LoVo (cell line): ENCODE data around the gene TMEM259.

Experiments
- DNase-seq: peaks from one replicate; pipeline ENCODE4 v3.0.0-alpha.2; 2016; ENCODE audit warnings: low spot score

Gene TMEM259

DNA sequence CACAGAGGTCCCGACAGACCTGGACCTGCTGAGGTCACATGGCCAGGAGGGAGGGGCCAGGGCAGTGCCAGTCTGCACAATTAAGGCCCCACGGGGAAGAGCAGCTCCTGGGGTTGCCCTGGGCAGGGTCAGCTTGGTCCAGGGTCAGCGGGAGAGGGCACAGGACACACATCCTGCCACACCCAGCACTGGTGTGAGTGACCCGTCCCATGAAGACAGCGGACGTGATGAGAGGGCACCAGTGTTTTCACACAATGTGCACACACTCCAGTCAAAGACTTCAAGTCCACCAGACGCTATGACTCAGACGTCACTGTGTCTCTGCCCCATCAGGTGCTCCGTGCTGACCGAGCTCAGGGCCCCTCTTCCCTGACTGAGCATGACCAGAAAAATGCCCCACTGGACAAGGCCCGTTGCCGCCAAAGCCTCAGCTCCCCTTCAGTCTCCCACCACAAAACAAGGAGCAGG, 4.2 kb downstream of the TMEM259 start:
- DNase-seq, result no peak

DNA sequence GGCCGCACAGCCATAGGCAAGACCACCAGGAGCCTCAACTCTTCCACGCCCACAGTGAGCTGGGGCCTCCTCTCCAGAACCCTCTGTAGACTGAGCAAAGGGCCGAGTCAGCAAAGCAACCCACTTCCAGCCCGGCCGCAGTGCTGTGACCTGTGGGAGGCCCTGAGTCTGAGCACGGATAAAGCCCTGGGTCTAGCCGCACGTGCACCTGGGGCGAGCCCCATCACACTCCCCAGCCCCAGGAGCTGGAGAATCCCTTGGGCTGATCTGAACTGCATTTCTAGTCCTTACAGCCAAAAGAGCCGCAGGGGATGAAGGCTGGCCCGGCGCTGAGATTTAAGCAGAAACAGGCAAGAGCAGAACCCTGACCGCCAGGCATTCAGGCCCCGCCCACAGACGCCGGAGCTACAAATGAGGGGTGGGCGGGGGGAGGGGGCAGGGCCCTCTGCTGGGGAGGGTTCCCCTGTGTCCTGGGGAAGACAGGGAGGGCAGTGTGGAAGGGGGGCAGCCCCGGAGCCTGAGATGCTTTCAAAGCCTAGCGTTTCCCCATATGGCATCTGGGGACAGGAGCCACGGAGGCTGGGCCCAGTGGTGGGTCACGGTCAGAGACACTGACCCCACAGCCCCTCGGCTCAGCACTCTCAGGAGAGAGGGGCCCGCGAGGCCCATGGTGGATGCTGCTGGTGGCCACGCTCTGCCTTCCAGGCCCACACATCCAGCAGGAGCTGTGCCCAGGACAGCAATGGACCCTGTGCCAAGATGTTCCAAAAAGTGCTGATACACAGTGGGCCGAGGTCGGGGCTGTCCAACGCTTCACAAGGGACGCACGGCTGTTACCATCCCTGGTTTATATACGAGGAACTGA, 4.9 kb downstream of the TMEM259 start:
- no peak for DNase-seq

DNA sequence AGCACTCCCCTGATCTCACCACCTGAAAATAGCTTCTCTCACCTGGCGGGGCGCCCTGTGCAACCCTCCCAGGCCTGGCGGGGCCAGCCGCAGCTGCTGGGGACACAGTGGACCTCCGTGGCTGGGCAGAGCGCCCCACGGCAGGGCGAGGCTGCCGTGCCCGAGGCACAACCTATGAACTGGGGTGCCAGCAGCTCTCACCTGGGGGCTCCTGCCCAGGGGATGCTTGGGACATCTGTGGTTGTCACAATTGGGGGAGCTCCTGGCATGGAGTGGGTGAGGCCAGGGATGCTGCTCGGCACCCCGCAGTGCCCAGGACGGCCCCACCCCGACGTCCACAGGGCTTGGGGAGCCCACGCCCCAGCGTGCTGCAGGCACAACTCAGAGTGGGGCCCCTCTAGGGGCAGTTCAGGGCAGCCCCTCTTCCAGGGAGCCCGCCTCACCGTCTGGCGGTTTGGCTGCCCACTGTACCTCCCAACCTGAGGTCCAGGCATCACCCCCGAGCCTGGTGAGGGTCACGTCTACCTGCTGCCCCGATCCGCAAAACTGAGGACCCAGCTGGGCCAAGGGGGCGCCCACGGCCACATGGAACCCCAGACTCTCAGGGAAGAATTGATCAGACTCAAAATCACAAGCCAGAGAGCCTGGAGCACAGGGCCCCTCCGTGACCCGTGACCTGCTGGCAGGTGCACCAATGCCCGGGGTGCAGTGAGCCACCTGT, 5.7 kb downstream of the TMEM259 start:
- no peak for DNase-seq

DNA sequence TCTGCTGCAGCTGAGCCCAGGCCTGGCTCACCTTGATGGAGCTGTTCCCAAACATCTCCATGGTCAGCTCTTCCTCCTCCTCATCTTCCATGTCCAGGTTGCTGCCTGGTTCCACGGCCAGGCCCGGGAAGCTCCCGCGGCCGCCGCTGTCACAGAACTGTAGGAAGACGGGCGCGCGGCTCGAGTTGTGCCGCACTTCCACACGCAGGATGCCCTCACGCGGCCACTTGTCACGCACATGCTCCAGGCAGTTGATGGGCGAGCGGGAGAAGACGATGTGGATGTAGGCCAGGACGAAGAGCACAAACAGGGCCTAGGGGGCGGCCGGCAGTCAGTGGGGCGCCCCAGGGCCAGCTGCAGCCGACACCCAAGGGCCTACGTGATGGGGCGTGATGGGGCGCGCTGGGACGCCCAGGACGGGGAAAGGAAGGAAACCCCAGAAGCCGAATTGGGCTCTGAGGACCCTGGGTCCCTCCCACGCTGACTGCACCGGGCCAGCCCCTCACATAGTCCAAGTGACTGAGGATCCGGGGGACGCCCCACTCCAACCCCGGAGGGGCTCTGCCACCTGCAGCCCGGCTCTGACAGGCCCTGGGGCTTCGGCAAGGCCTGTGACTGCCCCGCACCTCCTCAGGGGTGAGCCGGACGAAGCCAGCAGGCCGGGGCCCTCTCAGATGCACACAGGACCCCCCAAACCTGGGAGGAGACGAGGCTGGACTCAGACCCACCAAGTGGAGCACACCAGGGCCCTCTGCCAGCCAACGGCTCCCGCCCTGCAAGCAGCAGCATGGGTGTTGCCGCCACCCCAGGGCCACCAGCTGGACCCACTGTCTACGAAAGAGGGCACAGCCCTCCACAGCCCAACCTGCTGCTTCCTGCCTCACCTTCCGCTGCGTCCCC, 6.5 kb downstream of the TMEM259 start:
- DNase-seq, result no peak

DNA sequence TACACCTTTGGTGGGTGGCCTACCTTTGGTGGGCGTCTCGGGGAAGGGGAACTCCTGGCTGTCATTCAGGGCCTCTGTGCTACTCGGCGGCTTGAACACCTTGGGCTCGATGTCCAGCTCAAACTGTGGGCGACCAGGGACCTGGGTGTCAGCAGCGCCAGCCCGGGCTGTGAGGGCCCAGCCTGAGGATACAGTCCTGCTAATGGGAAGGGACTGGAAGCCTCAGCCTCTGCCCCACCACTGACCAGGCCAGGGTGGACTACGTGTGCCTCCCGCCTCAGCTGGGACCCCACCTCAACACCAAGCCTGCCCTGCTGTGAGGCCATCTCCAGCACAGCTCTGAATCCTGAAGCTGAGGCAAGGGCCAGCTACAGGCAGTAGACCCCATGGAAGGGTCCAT, 7.7 kb downstream of the TMEM259 start:
- DNase-seq, result no peak

DNA sequence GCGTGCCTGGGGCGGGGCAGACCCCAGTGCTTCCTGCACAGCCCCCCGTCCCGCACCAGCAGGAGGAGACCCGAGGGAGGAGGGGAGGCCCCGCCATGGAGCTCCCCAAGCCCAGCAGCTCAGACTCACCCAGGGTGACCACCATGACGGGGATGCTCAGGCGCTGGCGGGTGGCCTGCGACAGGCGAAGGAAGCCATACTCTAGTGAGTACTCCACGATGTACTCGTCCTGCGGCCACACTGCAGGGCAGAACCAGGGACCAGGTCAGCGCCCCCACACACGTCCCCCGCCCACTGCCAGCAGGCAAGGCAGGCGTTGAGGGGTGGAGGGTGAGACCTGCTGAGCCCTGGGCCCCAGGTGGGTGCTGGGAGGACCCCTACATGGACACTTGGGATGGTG, 8.6 kb downstream of the TMEM259 start:
- DNase-seq, result no peak

DNA sequence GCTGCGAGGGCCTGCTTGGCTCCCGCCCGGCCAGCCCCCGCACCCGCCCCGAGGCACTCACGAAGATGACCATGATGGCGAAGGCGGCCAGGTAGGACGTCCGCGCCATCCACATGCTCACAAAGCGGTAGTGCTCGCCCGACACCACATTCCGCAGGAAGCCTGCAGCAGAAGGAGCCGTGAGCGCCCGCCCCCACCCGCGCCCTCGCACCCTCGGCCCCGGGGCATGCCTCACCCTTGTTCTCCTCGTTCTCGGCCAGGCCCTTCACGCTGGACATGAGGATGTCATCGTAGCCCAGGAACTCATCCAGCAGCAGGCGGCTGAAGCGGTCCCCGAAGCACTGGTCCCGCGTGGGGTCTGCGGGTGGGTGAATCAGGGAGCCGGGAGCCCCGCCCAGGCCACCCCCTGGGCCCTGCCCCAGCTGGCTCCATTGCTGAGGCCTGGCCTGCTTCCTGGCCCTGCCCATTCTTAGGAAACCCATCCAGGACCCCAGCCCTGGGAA, 9.0 kb downstream of the TMEM259 start:
- DNase-seq, result no peak

DNA sequence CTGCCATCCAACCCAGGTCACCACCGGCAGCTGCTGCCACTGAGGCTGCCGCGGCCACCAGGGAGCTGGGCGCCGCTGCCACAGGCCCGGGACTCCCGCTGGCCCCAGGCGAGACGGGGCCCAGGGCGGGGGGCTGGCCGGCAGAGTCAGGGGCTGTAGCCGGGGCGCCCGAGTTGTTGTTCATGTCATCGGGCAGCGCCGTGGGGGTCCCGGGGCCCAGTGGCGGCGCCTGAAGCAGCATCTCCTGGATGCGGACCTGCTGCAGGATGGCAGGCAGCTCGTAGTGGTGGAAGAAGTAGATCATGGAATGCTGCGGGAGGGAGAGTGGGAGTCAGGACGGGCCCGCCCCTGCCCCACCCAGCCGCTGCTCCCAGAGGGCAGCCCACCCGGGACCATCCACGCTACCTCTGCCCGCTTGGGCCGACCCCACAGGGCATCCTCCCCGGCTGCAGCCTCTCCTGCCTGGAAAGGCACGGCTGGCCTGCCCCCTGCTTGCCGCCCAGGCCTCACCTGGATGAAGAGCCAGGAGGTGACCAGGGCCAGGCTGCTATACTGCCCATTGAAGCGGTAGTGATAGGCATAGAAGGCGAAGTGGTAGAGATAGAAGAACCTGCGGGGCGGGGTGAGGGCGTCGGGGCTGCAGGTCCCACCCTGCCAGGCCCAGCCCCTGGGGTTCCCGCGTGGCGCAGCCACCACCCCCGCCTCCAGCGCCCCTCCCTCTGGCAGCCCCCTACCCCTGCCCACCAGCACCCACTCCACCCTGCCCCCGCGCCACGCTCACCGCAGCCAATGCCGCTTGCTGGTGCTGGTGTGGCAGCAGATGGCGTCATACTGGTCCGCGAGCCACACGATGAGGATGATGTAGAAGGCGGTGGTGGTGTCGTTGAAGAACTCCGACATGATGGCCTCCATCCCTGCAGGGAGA, 10.1 kb downstream of the TMEM259 start:
- no peak for DNase-seq

DNA sequence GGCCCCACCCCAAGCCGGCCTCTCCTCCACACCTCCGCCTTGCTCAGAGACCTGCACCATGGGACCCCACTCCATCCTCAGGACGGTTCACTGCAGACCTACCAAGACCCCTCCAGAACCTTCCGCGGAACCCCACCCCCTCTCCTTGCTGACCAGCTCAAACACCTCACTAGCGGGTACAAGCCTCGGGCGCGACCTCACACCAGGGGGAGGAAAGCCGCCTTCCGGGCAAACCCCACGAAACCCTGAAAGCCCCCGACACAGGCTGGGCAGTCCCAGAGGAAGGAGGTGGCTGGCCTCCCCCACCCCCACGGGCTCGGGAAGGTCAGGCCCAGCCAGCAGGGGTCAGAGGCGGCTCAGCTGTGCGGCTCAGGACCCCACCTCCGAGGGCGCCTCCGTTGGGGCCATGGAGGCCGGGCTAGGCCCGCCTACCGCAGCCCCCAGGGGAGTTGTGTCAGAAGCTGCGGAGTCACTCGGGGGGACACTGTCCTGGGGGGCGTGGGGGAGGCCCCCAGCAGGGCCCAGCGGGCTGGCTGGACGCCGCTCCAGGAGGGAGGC, 10.9 kb downstream of the TMEM259 start:
- DNase-seq, result no peak

DNA sequence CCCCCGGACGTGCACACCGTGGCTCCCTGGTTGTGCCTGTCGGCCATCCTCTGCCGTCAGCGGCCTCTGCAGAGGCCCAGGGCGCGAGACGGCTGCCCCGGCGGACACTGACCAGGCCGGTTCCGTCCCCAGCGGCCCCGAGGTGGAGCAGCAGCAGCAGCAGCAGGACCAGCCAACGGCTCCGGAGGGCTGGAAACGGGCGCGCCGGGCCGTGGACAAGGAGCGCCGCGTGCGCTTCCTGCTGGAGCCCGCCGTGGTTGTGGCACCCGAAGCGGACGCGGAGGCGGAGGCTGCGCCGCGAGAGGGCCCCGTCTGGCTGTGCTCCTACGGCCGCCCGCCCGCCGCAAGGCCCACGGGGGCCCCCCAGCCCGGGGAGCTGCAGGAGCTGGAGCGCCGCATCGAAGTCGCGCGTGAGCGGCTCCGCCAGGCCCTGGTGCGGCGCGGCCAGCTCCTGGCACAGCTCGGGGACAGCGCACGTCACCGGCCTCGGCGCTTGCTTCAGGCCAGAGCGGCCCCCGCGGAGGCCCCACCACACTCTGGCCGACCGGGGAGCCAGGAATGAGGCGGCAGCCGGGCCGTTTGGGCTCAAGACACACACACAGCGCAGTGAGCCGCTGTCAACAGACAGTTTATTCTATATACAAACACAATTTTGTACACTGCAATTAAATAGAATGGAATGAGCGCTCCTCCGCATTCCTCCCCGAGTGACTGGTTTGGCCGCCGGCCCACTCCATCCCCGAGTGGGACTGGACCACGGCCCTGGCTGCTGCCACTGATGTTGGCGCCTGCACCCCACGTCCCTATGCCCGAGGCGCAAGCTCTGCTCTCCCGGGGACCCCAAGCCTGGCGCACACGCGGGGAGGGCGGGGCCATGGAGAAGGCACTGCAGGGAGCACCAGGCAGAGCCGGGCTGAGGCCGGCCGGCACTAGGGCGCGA, 11.6 kb downstream of the TMEM259 start:
- no peak for DNase-seq

DNA sequence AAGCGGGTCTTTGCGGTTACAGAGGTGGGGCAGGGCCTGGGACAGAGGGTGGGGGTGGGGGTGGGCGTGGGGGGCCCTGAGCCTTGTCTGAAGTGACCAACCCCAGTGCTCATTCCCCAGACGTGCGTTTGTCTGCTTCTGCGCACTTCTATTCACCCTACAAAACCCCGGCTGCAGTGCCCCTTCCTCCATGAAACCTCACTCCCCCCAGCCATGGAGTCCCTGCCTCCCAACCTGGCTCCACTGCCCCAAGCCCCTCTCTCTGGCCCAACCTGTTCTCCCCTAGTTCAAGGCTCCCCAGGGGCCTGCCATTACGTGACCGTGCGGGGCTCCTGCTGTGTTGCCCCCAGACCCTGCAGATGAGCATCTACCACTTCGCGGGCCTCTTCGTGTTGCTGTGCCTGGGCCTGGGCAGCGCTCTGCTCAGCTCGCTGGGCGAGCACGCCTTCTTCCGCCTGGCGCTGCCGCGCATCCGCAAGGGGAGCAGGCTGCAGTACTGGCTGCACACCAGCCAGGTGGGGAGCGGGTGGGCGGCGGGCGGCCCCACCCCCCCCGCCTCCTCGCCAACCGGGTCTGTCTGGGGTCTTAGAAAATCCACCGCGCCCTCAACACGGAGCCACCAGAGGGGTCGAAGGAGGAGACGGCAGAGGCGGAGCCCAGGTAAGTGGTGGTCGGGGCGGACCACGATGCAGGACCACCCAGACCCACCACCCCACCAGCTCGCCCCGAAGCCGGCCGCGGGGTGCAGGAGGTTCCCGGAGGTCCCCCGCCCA, 12.5 kb downstream of the TMEM259 start:
- DNase-seq, result no peak

DNA sequence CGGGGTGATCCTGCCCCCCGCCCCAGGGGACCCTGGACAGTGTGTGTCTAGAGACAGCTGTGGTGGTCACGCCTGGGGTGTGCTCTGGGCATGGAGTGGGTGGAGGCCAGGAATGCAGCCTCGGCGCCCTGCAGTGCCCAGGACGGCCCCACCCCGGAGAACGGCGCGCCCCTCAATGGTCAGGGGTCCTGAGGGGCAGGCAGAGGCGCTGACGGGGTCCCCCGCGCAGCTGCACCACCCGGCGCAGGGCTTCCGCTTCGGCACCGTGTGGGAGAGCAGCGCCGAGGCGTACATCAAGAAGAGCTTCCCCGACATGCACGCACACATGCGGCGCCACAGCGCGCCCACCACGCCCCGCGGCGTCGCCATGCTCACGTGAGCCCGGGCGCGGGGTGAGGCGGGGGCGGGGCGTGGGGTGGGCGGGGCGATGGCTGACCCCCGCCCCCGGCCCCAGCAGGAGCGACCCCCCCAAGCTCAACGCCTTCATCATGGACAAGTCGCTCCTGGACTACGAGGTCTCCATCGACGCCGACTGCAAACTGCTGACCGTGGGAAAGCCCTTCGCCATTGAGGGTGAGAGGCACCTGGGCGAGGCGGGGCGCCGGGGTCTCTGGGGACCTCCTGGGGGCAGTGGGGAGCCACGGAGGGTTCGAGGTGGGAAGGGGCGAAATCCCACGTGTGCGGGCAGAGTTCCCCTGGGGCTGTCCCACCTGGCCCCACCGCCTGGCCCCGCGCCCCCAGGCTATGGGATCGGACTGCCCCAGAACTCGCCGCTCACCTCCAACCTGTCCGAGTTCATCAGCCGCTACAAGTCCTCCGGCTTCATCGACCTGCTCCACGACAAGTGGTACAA, 13.3 kb downstream of the TMEM259 start:
- no peak for DNase-seq

DNA sequence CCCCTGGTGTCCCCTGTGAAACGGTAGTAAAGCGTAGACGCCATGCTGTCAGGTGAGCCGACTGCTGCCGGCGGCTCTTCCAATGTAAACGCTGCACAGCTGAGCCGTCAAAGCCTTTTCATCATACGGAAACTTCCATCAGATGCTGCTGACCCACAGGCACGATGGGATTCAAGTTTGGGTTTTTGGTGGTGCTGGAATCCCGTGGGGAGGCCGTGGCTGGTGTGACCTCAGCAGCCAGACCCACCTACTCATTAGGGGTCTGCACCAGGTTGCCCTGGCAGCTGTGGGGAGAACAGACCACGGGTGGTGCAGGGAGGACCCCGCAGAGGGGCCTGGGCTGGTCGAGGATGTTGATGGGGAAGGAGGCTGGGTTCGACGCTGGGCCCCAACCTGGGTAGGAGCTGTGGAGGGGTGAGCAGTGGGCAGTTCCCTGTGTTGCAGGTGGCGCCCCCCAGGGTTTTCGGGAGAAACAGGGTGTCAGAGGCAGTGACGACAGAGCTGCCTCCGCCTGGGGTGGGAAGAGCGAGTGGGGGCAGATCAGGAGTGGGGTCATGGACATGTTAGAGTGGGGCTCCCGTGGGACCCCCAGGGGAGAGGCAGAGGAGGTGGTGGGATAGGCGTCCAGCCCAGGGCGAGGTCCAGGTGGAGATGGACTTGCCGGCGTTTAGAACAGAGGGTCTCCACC, 14.1 kb downstream of the TMEM259 start:
- DNase-seq, result no peak

DNA sequence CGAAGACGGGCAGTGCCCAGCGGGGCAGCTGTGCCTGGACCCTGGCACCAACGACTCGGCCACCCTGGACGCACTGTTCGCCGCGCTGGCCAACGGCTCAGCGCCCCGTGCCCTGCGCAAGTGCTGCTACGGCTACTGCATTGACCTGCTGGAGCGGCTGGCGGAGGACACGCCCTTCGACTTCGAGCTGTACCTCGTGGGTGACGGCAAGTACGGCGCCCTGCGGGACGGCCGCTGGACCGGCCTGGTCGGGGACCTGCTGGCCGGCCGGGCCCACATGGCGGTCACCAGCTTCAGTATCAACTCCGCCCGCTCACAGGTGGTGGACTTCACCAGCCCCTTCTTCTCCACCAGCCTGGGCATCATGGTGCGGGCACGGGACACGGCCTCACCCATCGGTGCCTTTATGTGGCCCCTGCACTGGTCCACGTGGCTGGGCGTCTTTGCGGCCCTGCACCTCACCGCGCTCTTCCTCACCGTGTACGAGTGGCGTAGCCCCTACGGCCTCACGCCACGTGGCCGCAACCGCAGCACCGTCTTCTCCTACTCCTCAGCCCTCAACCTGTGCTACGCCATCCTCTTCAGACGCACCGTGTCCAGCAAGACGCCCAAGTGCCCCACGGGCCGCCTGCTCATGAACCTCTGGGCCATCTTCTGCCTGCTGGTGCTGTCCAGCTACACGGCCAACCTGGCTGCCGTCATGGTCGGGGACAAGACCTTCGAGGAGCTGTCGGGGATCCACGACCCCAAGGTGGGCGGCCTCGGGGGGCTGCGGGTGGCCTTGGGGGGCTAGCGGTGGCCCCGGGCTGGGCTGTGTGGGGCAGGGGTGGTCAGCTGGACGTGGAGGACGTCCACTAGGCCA, 15.9 kb downstream of the TMEM259 start:
- DNase-seq, result no peak

DNA sequence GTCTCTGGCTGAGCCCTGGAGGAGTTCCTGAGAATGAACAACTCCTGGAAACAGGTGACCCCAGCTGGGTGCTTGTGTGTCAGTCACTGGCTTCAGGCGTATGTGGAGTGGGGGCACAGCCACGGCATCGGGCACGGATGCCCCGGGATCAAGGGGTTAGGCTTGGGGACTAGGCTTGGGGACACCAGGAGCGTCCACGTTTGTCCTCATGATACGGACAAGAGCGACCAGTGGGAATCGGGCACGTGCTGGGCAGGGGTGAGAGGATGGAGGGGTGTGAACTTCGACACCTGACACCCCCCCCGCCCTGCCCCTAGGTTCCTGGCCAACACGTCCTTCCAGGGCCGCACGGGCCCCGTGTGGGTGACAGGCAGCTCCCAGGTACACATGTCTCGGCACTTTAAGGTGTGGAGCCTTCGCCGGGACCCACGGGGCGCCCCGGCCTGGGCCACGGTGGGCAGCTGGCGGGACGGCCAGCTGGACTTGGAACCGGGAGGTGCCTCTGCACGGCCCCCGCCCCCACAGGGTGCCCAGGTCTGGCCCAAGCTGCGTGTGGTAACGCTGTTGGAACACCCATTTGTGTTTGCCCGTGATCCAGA, 16.6 kb downstream of the TMEM259 start:
- no peak for DNase-seq

DNA sequence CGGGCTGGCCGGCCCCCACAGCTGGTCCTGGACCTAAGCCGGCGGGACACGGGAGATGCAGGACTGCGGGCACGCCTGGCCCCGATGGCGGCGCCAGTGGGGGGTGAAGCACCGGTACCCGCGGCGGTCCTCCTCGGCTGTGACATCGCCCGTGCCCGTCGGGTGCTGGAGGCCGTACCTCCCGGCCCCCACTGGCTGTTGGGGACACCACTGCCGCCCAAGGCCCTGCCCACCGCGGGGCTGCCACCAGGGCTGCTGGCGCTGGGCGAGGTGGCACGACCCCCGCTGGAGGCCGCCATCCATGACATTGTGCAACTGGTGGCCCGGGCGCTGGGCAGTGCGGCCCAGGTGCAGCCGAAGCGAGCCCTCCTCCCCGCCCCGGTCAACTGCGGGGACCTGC, 17.6 kb downstream of the TMEM259 start:
- no peak for DNase-seq
